Keratinocyte (primary cell): ENCODE measurements around the gene ZNF644. TPM values are rescaled to one million over a fixed set of nuclear protein-coding genes. Genes with fewer than 3 reads are reported as not detected.
A peak's percentile ranks its signal among the peaks of the same experiment; 100 is the strongest.

ENCODE experiments used
- DNase-seq: peaks from one replicate; pipeline ENCODE4 v3.0.0-alpha.2; 2011; ENCODE audit warnings: low read depth, missing footprints, low spot score
- FAIRE-seq: peaks from 2 replicates; lab custom pipeline; 2011; peaks lifted over from hg19 to GRCh38; lab: Jason Lieb, UNC
- H2AFZ ChIP-seq: 2 replicates; pipeline ENCODE4 v1.6.0; 2012; ENCODE audit warnings: low read length, control low read depth, inconsistent platforms; ENCODE audit not compliant: control insufficient read depth
- H3K27ac ChIP-seq: 2 replicates; pipeline ENCODE4 v1.5.1; 2011; ENCODE audit warnings: low read length; ENCODE audit not compliant: control insufficient read depth, insufficient read depth
- H3K27me3 ChIP-seq: 3 replicates; pipeline ENCODE4 v1.6.0; 2011; ENCODE audit warnings: low read length; ENCODE audit not compliant: control insufficient read depth, insufficient read depth; ENCODE audit errors: extremely low read depth
- H3K36me3 ChIP-seq, 2 experiments: 2 replicates in 1 of 2; 3 replicates in 1 of 2; pipeline ENCODE4 v1.5.1; 2011; ENCODE audit warnings: low read length in 2 of 2, mild to moderate bottlenecking in 1 of 2; ENCODE audit not compliant: control insufficient read depth in 2 of 2, insufficient read depth in 2 of 2; ENCODE audit errors: extremely low read depth in 1 of 2
- H3K4me1 ChIP-seq: 3 replicates; pipeline ENCODE4 v1.5.1; 2011; ENCODE audit warnings: low read length; ENCODE audit not compliant: control insufficient read depth, insufficient read depth; ENCODE audit errors: extremely low read depth
- H3K4me2 ChIP-seq: 3 replicates; pipeline ENCODE4 v1.6.0; 2011; ENCODE audit warnings: low read depth, low read length; ENCODE audit not compliant: control insufficient read depth, insufficient read depth; ENCODE audit errors: extremely low read depth
- H3K4me3 ChIP-seq, 3 experiments: fragments of 200-600 bp in 1 of 3; sonication (generic) in 1 of 3; 2 replicates in 2 of 3; 3 replicates in 1 of 3; pipeline ENCODE4 v1.5.1; 2011 to 2016; ENCODE audit warnings: low read length in 3 of 3, mild to moderate bottlenecking in 3 of 3, control low read depth in 2 of 3, inconsistent platforms in 1 of 3, low read depth in 1 of 3, mixed read lengths in 1 of 3, mixed run types in 1 of 3, moderate library complexity in 1 of 3; ENCODE audit not compliant: control insufficient read depth in 2 of 3, insufficient read depth in 2 of 3; ENCODE audit errors: extremely low read depth in 1 of 3
- H3K79me2 ChIP-seq: 2 replicates; pipeline ENCODE4 v1.6.0; 2012; ENCODE audit warnings: low read length; ENCODE audit not compliant: control insufficient read depth, insufficient read depth
- H3K9ac ChIP-seq: 3 replicates; pipeline ENCODE4 v1.6.0; 2011; ENCODE audit warnings: low read length; ENCODE audit not compliant: control insufficient read depth, insufficient read depth; ENCODE audit errors: extremely low read depth
- H3K9me1 ChIP-seq: 3 replicates; pipeline ENCODE4 v1.6.0; 2011; ENCODE audit warnings: low read length; ENCODE audit not compliant: control insufficient read depth, insufficient read depth; ENCODE audit errors: extremely low read depth
- H3K9me3 ChIP-seq: 2 replicates; pipeline ENCODE4 v1.5.1; 2012; ENCODE audit warnings: low read depth, low read length; ENCODE audit not compliant: control insufficient read depth
- H4K20me1 ChIP-seq: 3 replicates; pipeline ENCODE4 v1.6.0; 2011; ENCODE audit warnings: low read length; ENCODE audit not compliant: control insufficient read depth, insufficient read depth; ENCODE audit errors: extremely low read depth
- CTCF ChIP-seq, 3 experiments: IDR thresholded peaks in 1 of 3; conservative IDR thresholded peaks in 1 of 3; optimal IDR thresholded peaks in 1 of 3; 2 replicates in 2 of 3; 3 replicates in 1 of 3; pipeline versions ENCODE3 to v1.5.1; 2011; ENCODE audit warnings: low read length in 3 of 3, mild to moderate bottlenecking in 3 of 3, moderate library complexity in 2 of 3, control low read depth in 1 of 3, inconsistent platforms in 1 of 3; ENCODE audit not compliant: insufficient read depth in 2 of 3; ENCODE audit errors: extremely low read depth in 1 of 3
- EZH2 ChIP-seq: IDR thresholded peaks from one replicate; pipeline ENCODE4 v1.6.1; 2012; ENCODE audit warnings: inconsistent platforms, mild to moderate bottlenecking, low read length, moderate library complexity
- dilution Hi-C: fragments of 300-500 bp; cut with MboI; formaldehyde crosslinking; loops from one replicate; pipeline ENCODE4 v1.7.0; 2020; ENCODE audit warnings: low sequenced_read_pairs; ENCODE audit not compliant: extremely low pct_ligation_motif_present
- polyA plus RNA-seq, 5 experiments: library from polyadenylated mRNA; depleted of rRNA in 3 of 5; stranded (reverse) in 3 of 5; stranded (forward) in 1 of 5; unstranded in 1 of 5; fragments of >200 nt; gene quantifications; 1 replicate in 1 of 5; 2 replicates in 3 of 5; 3 replicates in 1 of 5; pipeline versions ENCODE4 v1.2.1 to v1.2.3, GENCODE V29; 2011 to 2012; ENCODE audit warnings: missing spikeins in 2 of 5, low read depth in 1 of 5, low replicate concordance in 1 of 5

Gene ZNF644
- polyA plus RNA-seq, 1 donor (not counting 4 experiments of a cell fraction or from before 2014, with no cell fraction given): 19.1 TPM

DNA sequence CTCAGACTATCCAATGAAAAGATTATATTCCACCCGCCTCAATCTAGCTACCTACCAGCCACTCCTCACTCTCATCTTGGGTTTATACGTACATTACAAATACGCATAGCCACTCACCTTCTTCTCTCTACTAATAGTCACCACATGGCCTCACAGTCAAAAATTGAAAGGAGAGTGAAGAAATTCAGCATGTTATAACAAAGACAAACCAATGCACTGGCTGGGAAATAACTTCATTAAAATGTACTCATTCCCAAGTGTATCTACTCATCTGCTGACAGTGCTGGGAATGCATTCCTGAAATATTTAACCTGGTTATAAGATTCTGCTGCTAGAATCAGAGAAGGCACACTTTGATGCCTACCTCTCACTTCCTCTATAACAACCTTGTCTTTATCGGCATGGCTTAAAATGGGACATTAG, 6.5 kb downstream of the ZNF644 start:
- Histone ChIP-seq H3K4me3 (peak overlapping the region in 2 of 3 experiments; percentile 24 to 51), H3K36me3 (peaks cover 0 to 4% of the 10 kb centered on the region in 2 experiments), H3K79me2 (peaks cover 75% of the 10 kb centered on the region), H3K9me3 (no peaks in the 10 kb centered on the region), H3K27ac (peak overlapping the region; percentile 75), H3K9ac (no peak overlapping the region), H2AFZ (no peak overlapping the region), H4K20me1 (no peaks in the 10 kb centered on the region), H3K27me3 (no peaks in the 10 kb centered on the region), H3K4me1 (peaks cover 42% of the 10 kb centered on the region), H3K9me1 (no peaks in the 10 kb centered on the region), H3K4me2 (peak overlapping the region; percentile 50)
- FAIRE-seq (peak; percentile 51), DNase-seq (peak; percentile 26)
- dilution Hi-C loops: no loop called here
- TF ChIP-seq EZH2 (no peak), CTCF (optimal IDR thresholded peaks at IDR 0.05 in 1 of 3, IDR thresholded peaks at IDR 0.05 in 1 of 3, conservative IDR thresholded peaks at IDR 0.05 in 1 of 3; ENCODE audit: extremely low read depth in 1 of 3, insufficient read depth in 2 of 3, low read length in 3 of 3) (no peak)

DNA sequence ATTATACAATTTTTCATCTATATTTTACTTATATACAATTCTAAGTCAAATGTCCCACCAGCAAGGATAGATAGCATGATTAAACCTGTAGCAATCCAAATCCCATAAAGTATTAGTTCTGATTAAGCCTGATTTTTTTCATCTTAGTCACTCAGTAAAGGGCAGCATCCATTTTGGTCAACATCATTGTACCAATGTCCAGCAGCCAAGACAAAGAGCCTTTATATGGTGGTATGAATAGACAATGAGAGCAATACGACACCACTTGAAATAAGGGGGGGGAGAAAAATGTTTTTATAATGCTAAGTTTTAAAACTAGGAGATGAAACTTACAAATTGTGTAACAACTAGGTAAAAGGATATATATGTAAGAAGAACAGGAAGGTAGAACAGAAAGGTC, 7.4 kb downstream of the ZNF644 start:
- Histone ChIP-seq H3K79me2 (peaks cover 75% of the 10 kb centered on the region), H3K4me1 (peaks cover 37% of the 10 kb centered on the region), H3K27ac (peak overlapping the region; percentile 75), H3K9me1 (no peaks in the 10 kb centered on the region), H3K9ac (no peak overlapping the region), H3K36me3 (peaks cover 0 to 2% of the 10 kb centered on the region in 2 experiments), H3K4me3 (peak overlapping the region in 1 of 3 experiments; percentile 46), H3K4me2 (peak overlapping the region; percentile 50), H4K20me1 (no peaks in the 10 kb centered on the region), H3K9me3 (no peaks in the 10 kb centered on the region), H2AFZ (no peak overlapping the region), H3K27me3 (no peaks in the 10 kb centered on the region)
- FAIRE-seq: no peak
- TF ChIP-seq CTCF (optimal IDR thresholded peaks at IDR 0.05 in 1 of 3, IDR thresholded peaks at IDR 0.05 in 1 of 3, conservative IDR thresholded peaks at IDR 0.05 in 1 of 3; ENCODE audit: extremely low read depth in 1 of 3, insufficient read depth in 2 of 3, low read length in 3 of 3): no peak
- TF ChIP-seq EZH2: no peak
- DNase-seq: no peak
- dilution Hi-C loops: no loop called here
